Gastrocnemius medialis (tissue), 4 donors: ENCODE results near the gene SRPK2. TPM values are rescaled to one million over a fixed set of nuclear protein-coding genes. Genes with fewer than 3 reads are reported as not detected.
A peak's percentile ranks its signal among the peaks of the same experiment; 100 is the strongest.
"Not testable (repeated sequence)": the region's sequence is repeated elsewhere in the genome, so short reads cannot be mapped to it uniquely, and the experiment has no call there.

ENCODE experiments used
- ATAC-seq, 2 donors: fragments of 150-250 bp; one replicate each; pipeline ENCODE4 v1.9.1; 2016
- DNase-seq, 2 donors: peaks; one replicate each; pipeline ENCODE4 v3.0.0-alpha.2; 2019
- H3K27ac ChIP-seq, 4 donors: fragments of 200-600 bp; sonication (generic); 1 replicate in 1 of 4; 2 replicates in 3 of 4; pipeline ENCODE4 v1.5.1; 2016 to 2018; ENCODE audit warnings: mild to moderate bottlenecking in 2 of 4, moderate library complexity in 1 of 4
- H3K27me3 ChIP-seq, 3 donors: fragments of 200-600 bp; sonication (generic) in 2 of 3; 1 replicate in 1 of 3; 2 replicates in 2 of 3; pipeline versions ENCODE4 v1.5.1 to v1.6.0; 2016 to 2019; ENCODE audit warnings: mild to moderate bottlenecking in 1 of 3, moderate library complexity in 1 of 3
- H3K36me3 ChIP-seq, 2 donors: fragments of 200-600 bp; sonication (generic) in 1 of 2; one replicate each; pipeline ENCODE4 v1.5.1; 2017 to 2018
- H3K4me1 ChIP-seq, 2 donors: fragments of 200-600 bp; sonication (generic) in 1 of 2; one replicate each; pipeline ENCODE4 v1.5.1; 2016 to 2017; ENCODE audit warnings: mild to moderate bottlenecking in 2 of 2
- H3K4me3 ChIP-seq, 4 donors: fragments of 200-600 bp; sonication (generic) in 3 of 4; 1 replicate in 1 of 4; 2 replicates in 3 of 4; pipeline ENCODE4 v1.5.1; 2016 to 2019; ENCODE audit warnings: mild to moderate bottlenecking in 2 of 4
- H3K9me3 ChIP-seq, 3 donors: fragments of 200-600 bp; sonication (generic) in 2 of 3; 1 replicate in 1 of 3; 2 replicates in 2 of 3; pipeline ENCODE4 v1.5.1; 2016 to 2019
- POLR2A ChIP-seq, 2 donors: fragments of 450-650 bp; IDR thresholded peaks; one replicate each; pipeline ENCODE4 v1.6.1; 2017; ENCODE audit warnings: antibody characterized with exemption in 2 of 2, mild to moderate bottlenecking in 2 of 2, moderate library complexity in 2 of 2
- in situ Hi-C, 4 donors: fragments of 200-750 bp; cut with MboI; loops; one replicate each; pipeline versions ENCODE4 v1.15.0 to v1.8.0; 2017; ENCODE audit warnings: low sequenced_read_pairs in 4 of 4
- intact Hi-C: fragments of 100-400 bp; cut with DNase I; formaldehyde crosslinking; loops from one replicate; pipeline ENCODE4 v1.15.1; 2023; ENCODE audit warnings: low total_unique reads
- total RNA-seq, 4 donors: library from RNA; depleted of rRNA; stranded (reverse); fragments of >200 nt; gene quantifications; one replicate each; pipeline versions ENCODE4 v1.1.0 to v1.2.3, GENCODE V29; 2016
- TF ChIP-seq, protein P1 (sequence below), 5 experiments: fragments of 450-650 bp in 3 of 5; fragments of 200-600 bp in 2 of 5; sonication (generic) in 2 of 5; IDR thresholded peaks in 4 of 5; conservative IDR thresholded peaks in 1 of 5; 1 replicate in 4 of 5; 2 replicates in 1 of 5; pipeline ENCODE4 v1.5.1; 2016 to 2019; ENCODE audit warnings: antibody characterized with exemption in 5 of 5, mild to moderate bottlenecking in 3 of 5, moderate library complexity in 3 of 5

The SRPK2 gene
- total RNA-seq, 4 donors from 2014 or later, result 18.1 to 49.0 (median 21.3) TPM

DNA sequence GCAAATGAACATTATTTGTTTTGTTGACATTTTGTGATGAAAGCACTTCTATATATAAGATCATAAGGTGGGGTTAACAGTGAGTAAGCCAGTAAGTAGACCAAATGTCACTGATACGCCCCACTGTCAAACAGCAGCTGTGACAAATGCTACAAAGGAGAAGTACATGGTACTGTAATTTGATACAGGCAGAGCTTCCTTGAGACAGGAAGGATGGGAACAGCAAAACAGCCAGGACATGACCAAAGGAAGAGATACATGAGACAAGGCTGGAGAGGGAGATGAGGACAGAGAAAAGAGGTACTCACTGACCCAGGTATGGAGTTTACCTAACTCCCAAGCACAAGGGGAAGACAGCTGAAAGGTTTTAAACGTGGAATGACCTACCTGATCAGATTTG lies 127.0 kb downstream of the SRPK2 start:
- ATAC-seq (peak; percentile 98 to 99), DNase-seq (peak; percentile 46 to 62)
- intact Hi-C loops, result loop anchor here (10.0 kb wide), 1 partner anchor 1917 kb away; the partner anchor contains the start of genes DNAJC2 and PSMC2
- in situ Hi-C loops, result no loop called here
- Histone ChIP-seq H3K27ac (peak overlapping the region; percentile 56 to 78 (median 64)), H3K4me3 (no peak overlapping the region), H3K36me3 (no peaks in the 10 kb centered on the region), H3K4me1 (peaks cover 27 to 41% of the 10 kb centered on the region in 2 donors), H3K9me3 (no peaks in the 10 kb centered on the region), H3K27me3 (no peaks in the 10 kb centered on the region)
- TF ChIP-seq POLR2A (IDR thresholded peaks at IDR 0.05), result no peak
- TF ChIP-seq, protein P1, sequence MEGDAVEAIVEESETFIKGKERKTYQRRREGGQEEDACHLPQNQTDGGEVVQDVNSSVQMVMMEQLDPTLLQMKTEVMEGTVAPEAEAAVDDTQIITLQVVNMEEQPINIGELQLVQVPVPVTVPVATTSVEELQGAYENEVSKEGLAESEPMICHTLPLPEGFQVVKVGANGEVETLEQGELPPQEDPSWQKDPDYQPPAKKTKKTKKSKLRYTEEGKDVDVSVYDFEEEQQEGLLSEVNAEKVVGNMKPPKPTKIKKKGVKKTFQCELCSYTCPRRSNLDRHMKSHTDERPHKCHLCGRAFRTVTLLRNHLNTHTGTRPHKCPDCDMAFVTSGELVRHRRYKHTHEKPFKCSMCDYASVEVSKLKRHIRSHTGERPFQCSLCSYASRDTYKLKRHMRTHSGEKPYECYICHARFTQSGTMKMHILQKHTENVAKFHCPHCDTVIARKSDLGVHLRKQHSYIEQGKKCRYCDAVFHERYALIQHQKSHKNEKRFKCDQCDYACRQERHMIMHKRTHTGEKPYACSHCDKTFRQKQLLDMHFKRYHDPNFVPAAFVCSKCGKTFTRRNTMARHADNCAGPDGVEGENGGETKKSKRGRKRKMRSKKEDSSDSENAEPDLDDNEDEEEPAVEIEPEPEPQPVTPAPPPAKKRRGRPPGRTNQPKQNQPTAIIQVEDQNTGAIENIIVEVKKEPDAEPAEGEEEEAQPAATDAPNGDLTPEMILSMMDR (IDR thresholded peaks at IDR 0.05 in 4 of 5, conservative IDR thresholded peaks at IDR 0.05 in 1 of 5), result no peak

GRCh38 chr7:105260201-105260871 lies 128.4 kb downstream of the SRPK2 start:
- H3K4me3 ChIP-seq, H3K27ac ChIP-seq, H3K9me3 ChIP-seq, H3K36me3 ChIP-seq, ATAC-seq, in situ Hi-C loops, H3K27me3 ChIP-seq, DNase-seq: not testable (repeated sequence)
- intact Hi-C loops, result loop anchor here (10.0 kb wide), 1 partner anchor 1916 kb away; the partner anchor contains the start of genes DNAJC2 and PSMC2
- peaks cover 25 to 30% of the 10 kb centered on the region in 2 donors for H3K4me1 ChIP-seq

DNA sequence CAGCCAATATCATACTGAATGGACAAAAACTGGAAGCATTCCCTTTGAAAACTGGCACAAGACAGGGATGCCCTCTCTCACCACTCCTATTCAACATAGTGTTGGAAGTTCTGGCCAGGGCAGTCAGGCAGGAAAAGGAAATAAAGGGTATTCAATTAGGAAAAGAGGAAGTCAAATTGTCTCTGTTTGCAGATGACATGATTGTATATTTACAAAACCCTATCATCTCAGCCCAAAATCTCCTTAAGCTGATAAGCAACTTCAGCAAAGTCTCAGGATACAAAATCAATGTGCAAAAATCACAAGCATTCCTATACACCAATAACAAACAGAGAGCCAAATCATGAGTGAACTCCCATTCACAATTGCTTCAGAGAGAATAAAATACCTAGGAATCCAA lies 129.8 kb downstream of the SRPK2 start:
- H3K27me3 ChIP-seq, H3K36me3 ChIP-seq, ATAC-seq, H3K27ac ChIP-seq, H3K4me3 ChIP-seq, intact Hi-C loops, H3K9me3 ChIP-seq, in situ Hi-C loops, DNase-seq: not testable (repeated sequence)
- H3K4me1 ChIP-seq, result peaks cover 25 to 26% of the 10 kb centered on the region in 2 donors

GRCh38 chr7:105257338-105257737 lies 131.4 kb downstream of the SRPK2 start:
- no peak for DNase-seq
- no peak for TF ChIP-seq POLR2A (IDR thresholded peaks at IDR 0.05)
- TF ChIP-seq, protein P1 (IDR thresholded peaks at IDR 0.05 in 4 of 5, conservative IDR thresholded peaks at IDR 0.05 in 1 of 5), result no peak
- Histone ChIP-seq H3K27ac (peak overlapping the region in 2 of 4 donors; percentile 15 to 29), H3K9me3 (no peaks in the 10 kb centered on the region), H3K4me1 (peaks cover 23 to 25% of the 10 kb centered on the region in 2 donors), H3K4me3 (no peak overlapping the region), H3K27me3 (no peaks in the 10 kb centered on the region), H3K36me3 (no peaks in the 10 kb centered on the region)
- in situ Hi-C loops (no loop called here), intact Hi-C loops (no loop called here)
- no peak for ATAC-seq

- in situ Hi-C loops, result no loop called here
- peaks cover 20 to 23% of the 10 kb centered on the region in 2 donors for H3K4me1 ChIP-seq
- H3K4me3 ChIP-seq, result no peak overlapping the region
- ATAC-seq (no peak), DNase-seq (no peak)
- H3K36me3 ChIP-seq, result no peaks in the 10 kb centered on the region
- no peaks in the 10 kb centered on the region for H3K9me3 ChIP-seq
- intact Hi-C loops, result no loop called here
- H3K27ac ChIP-seq, result peak overlapping the region in 1 of 4 donors; percentile 15
- H3K27me3 ChIP-seq, result no peaks in the 10 kb centered on the region
- TF ChIP-seq POLR2A (IDR thresholded peaks at IDR 0.05), result no peak
- TF ChIP-seq, protein P1 (IDR thresholded peaks at IDR 0.05 in 4 of 5, conservative IDR thresholded peaks at IDR 0.05 in 1 of 5), result no peak
Observed at GRCh38 chr7:105256761-105257231, 131.9 kb downstream of the SRPK2 start.
